Neural cell (in vitro differentiated cells): Measurements from ENCODE around the gene BCL2A1.

Experiments
- CTCF ChIP-seq: fragments of 450-650 bp; IDR thresholded peaks from 2 replicates; pipeline ENCODE4 v1.5.1; 2014; ENCODE audit warnings: antibody characterized with exemption, mild to moderate bottlenecking, moderate library complexity; ENCODE audit not compliant: poor library complexity, severe bottlenecking
- EP300 ChIP-seq: fragments of 450-650 bp; conservative IDR thresholded peaks from 2 replicates; pipeline ENCODE4 v1.6.1; 2014; ENCODE audit warnings: antibody characterized with exemption, mild to moderate bottlenecking, moderate library complexity; ENCODE audit not compliant: poor library complexity, severe bottlenecking
- EZH2 ChIP-seq: fragments of 200-600, 300-800 bp; shearing (Covaris generic), sonication (generic); IDR thresholded peaks from 2 replicates; pipeline ENCODE4 v1.6.1; 2014; ENCODE audit warnings: antibody characterized with exemption, low read length, borderline replicate concordance, mild to moderate bottlenecking; ENCODE audit not compliant: insufficient read depth, poor library complexity, severe bottlenecking
- MXI1 ChIP-seq: fragments of 450-650 bp; conservative IDR thresholded peaks from 2 replicates; pipeline ENCODE4 v1.6.1; 2014; ENCODE audit warnings: antibody characterized with exemption, mild to moderate bottlenecking; ENCODE audit not compliant: poor library complexity, severe bottlenecking
- POLR2AphosphoS5 ChIP-seq: IDR thresholded peaks from 2 replicates; pipeline ENCODE4 v1.6.1; 2012
- RAD21 ChIP-seq: fragments of 450-650 bp; conservative IDR thresholded peaks from 2 replicates; pipeline ENCODE4 v1.6.1; 2014; ENCODE audit warnings: antibody characterized with exemption, mild to moderate bottlenecking, moderate library complexity
- REST ChIP-seq: IDR thresholded peaks from 2 replicates; pipeline ENCODE4 v1.6.1; 2012; ENCODE audit warnings: borderline replicate concordance
- SMC3 ChIP-seq: fragments of 450-650 bp; conservative IDR thresholded peaks from 2 replicates; pipeline ENCODE4 v1.6.1; 2014; ENCODE audit warnings: antibody characterized with exemption, mild to moderate bottlenecking, moderate library complexity; ENCODE audit not compliant: poor library complexity
- TAF1 ChIP-seq: IDR thresholded peaks from 2 replicates; pipeline ENCODE4 v1.6.1; 2012; ENCODE audit warnings: low read depth

GRCh38 chr15:79948095-79948695 is 22.8 kb downstream of the BCL2A1 start:
- TF ChIP-seq SMC3 (no peak), CTCF (no peak), POLR2AphosphoS5 (no peak), EZH2 (no peak), REST (no peak), RAD21 (no peak), EP300 (no peak), TAF1 (no peak), MXI1 (no peak)
